ENCODE measurements around the gene CHRNA3.

DNA sequence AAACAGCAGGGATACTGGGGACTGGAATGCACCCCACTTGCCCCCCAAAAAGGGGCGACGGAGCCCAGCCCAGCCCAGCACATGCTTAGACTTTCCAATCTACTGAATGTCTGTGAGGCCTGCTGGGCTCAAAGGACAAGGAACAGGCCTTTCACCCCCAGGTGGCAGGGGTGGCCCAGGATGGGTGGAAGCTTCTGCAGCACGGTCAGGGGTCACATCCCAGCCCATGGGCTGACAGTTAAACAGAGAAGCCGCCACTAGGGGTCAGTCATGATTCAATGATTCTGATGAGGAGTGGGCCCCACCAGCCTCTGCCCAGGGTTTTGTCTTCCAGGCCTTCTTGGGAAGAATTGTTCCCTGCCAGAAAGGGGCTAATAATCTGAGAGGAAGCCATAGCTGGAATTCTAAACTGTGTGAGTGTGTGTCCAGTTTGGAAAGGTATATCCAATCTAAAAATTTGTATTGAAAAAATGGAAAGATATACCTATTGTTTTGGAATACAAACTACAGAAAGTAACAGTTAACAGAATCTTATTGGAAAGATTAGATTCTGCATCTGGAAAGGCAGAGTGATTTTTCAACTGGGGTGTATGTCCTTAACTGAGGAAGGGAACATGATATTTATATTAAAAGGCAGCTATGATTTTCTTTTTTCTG lies 18.0 kb upstream of the CHRNA3 start:
- no peak for TF ChIP-seq POLR2A (IDR thresholded peaks at IDR 0.05)
- TF ChIP-seq, protein P1, sequence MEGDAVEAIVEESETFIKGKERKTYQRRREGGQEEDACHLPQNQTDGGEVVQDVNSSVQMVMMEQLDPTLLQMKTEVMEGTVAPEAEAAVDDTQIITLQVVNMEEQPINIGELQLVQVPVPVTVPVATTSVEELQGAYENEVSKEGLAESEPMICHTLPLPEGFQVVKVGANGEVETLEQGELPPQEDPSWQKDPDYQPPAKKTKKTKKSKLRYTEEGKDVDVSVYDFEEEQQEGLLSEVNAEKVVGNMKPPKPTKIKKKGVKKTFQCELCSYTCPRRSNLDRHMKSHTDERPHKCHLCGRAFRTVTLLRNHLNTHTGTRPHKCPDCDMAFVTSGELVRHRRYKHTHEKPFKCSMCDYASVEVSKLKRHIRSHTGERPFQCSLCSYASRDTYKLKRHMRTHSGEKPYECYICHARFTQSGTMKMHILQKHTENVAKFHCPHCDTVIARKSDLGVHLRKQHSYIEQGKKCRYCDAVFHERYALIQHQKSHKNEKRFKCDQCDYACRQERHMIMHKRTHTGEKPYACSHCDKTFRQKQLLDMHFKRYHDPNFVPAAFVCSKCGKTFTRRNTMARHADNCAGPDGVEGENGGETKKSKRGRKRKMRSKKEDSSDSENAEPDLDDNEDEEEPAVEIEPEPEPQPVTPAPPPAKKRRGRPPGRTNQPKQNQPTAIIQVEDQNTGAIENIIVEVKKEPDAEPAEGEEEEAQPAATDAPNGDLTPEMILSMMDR (IDR thresholded peaks at IDR 0.05): peak in 6 of 7 experiments; percentile 35 to 59 (median 48)

All from body of pancreas (tissue), 4 donors.